H9 (cell line): ENCODE results near the gene ENOX1. TPM values are rescaled to one million over a fixed set of nuclear protein-coding genes. Genes with fewer than 3 reads are reported as not detected.
A peak's percentile ranks its signal among the peaks of the same experiment; 100 is the strongest.

Experiments used
- DNase-seq: peaks from one replicate; pipeline ENCODE4 v3.0.0-alpha.2; 2017
- H2AFZ ChIP-seq: one replicate; pipeline ENCODE4 v1.6.1; 2013; ENCODE audit warnings: mild to moderate bottlenecking, low read length, control low read depth, moderate library complexity
- H2AK5ac ChIP-seq: 2 replicates; pipeline ENCODE4 v1.6.1; 2013; ENCODE audit warnings: low read length, control low read depth, mixed read lengths; ENCODE audit not compliant: insufficient read length
- H2BK120ac ChIP-seq: one replicate; pipeline ENCODE4 v1.6.1; 2013; ENCODE audit warnings: low read depth, mild to moderate bottlenecking, low read length, control low read depth, inconsistent platforms; ENCODE audit not compliant: poor library complexity, severe bottlenecking
- H2BK12ac ChIP-seq: 2 replicates; pipeline ENCODE4 v1.6.1; 2013; ENCODE audit warnings: low read length, control low read depth, mixed read lengths, low read depth; ENCODE audit not compliant: insufficient read length
- H2BK15ac ChIP-seq: 2 replicates; pipeline ENCODE4 v1.6.1; 2013; ENCODE audit warnings: low read depth, low read length, control low read depth
- H2BK20ac ChIP-seq: one replicate; pipeline ENCODE4 v1.6.1; 2013; ENCODE audit warnings: low read depth, mild to moderate bottlenecking, low read length, control low read depth, inconsistent platforms; ENCODE audit not compliant: poor library complexity, severe bottlenecking
- H2BK5ac ChIP-seq: 2 replicates; pipeline ENCODE4 v1.6.1; 2013; ENCODE audit warnings: low read length, control low read depth, mixed read lengths; ENCODE audit not compliant: insufficient read length
- H3K14ac ChIP-seq: 2 replicates; pipeline ENCODE4 v1.6.1; 2013; ENCODE audit warnings: low read length, control low read depth; ENCODE audit not compliant: insufficient read depth
- H3K18ac ChIP-seq: 2 replicates; pipeline ENCODE4 v1.6.1; 2013; ENCODE audit warnings: low read depth, mild to moderate bottlenecking, mixed read lengths, low read length, control low read depth; ENCODE audit not compliant: insufficient read length
- H3K23ac ChIP-seq: 2 replicates; pipeline ENCODE4 v1.6.1; 2013; ENCODE audit warnings: low read length, control low read depth, mixed read lengths, low read depth; ENCODE audit not compliant: insufficient read length
- H3K23me2 ChIP-seq: 2 replicates; pipeline ENCODE4 v1.6.1; 2013; ENCODE audit warnings: low read depth, mild to moderate bottlenecking, mixed read lengths, low read length, control low read depth; ENCODE audit not compliant: insufficient read length, poor library complexity, severe bottlenecking
- H3K27ac ChIP-seq: 2 replicates; pipeline ENCODE4 v1.5.1; 2013; ENCODE audit warnings: low read length, control low read depth, mixed read lengths, low read depth; ENCODE audit not compliant: insufficient read length
- H3K27me3 ChIP-seq: 2 replicates; pipeline ENCODE4 v1.6.1; 2013; ENCODE audit warnings: low read length, control low read depth, inconsistent platforms; ENCODE audit not compliant: insufficient read depth
- H3K4ac ChIP-seq: 2 replicates; pipeline ENCODE4 v1.6.1; 2013; ENCODE audit warnings: low read depth, mild to moderate bottlenecking, control low read depth, inconsistent platforms, low read length, moderate library complexity
- H3K4me1 ChIP-seq: 2 replicates; pipeline ENCODE4 v1.6.1; 2013; ENCODE audit warnings: low read length, control low read depth, inconsistent platforms; ENCODE audit not compliant: insufficient read depth
- H3K4me2 ChIP-seq: 2 replicates; pipeline ENCODE4 v1.6.1; 2013; ENCODE audit warnings: low read length, control low read depth, mixed read lengths; ENCODE audit not compliant: insufficient read length, insufficient read depth
- H3K56ac ChIP-seq: 2 replicates; pipeline ENCODE4 v1.6.1; 2013; ENCODE audit warnings: low read depth, mild to moderate bottlenecking, mixed read lengths, low read length, control low read depth; ENCODE audit not compliant: insufficient read length
- H3K79me1 ChIP-seq: 2 replicates; pipeline ENCODE4 v1.6.1; 2013; ENCODE audit warnings: low read depth, mild to moderate bottlenecking, moderate library complexity, low read length, control low read depth, inconsistent platforms; ENCODE audit not compliant: insufficient read depth, poor library complexity, severe bottlenecking
- H3K79me2 ChIP-seq: 2 replicates; pipeline ENCODE4 v1.6.1; 2013; ENCODE audit warnings: low read length, control low read depth, inconsistent platforms; ENCODE audit not compliant: insufficient read depth
- H3K9ac ChIP-seq: 2 replicates; pipeline ENCODE4 v1.6.1; 2013; ENCODE audit warnings: low read length, control low read depth, mixed read lengths; ENCODE audit not compliant: insufficient read length; ENCODE audit errors: extremely low read depth
- H3K9me3 ChIP-seq: one replicate; pipeline ENCODE4 v1.6.1; 2013; ENCODE audit warnings: low read depth, low read length, inconsistent platforms; ENCODE audit not compliant: control insufficient read depth
- H3T11ph ChIP-seq: one replicate; pipeline ENCODE4 v1.6.1; 2013; ENCODE audit warnings: mild to moderate bottlenecking, low read length, control low read depth, inconsistent platforms
- H4K20me1 ChIP-seq: one replicate; pipeline ENCODE4 v1.6.1; 2013; ENCODE audit not compliant: control insufficient read depth, insufficient read length, insufficient read depth
- H4K5ac ChIP-seq: 2 replicates; pipeline ENCODE4 v1.6.1; 2013; ENCODE audit warnings: low read depth, mild to moderate bottlenecking, mixed read lengths, low read length, control low read depth; ENCODE audit not compliant: insufficient read length
- H4K8ac ChIP-seq: replicated peaks from 2 replicates; pipeline ENCODE4 v1.6.1; 2013; ENCODE audit warnings: low read length, control low read depth, mixed read lengths, low read depth; ENCODE audit not compliant: insufficient read length
- H4K91ac ChIP-seq: 2 replicates; pipeline ENCODE4 v1.6.1; 2013; ENCODE audit warnings: low read depth, mild to moderate bottlenecking, moderate library complexity, mixed read lengths, low read length, control low read depth; ENCODE audit not compliant: insufficient read length
- H3K27ac Mint-ChIP-seq, 3 experiments: 2 replicates in 2 of 3; 3 replicates in 1 of 3; pipeline ENCODE4 v1.8.0; 2020 to 2021; ENCODE audit warnings: mixed read lengths in 3 of 3, mild to moderate bottlenecking in 1 of 3, moderate library complexity in 1 of 3
- H3K27me3 Mint-ChIP-seq: 2 replicates; pipeline ENCODE4 v1.8.0; 2021; ENCODE audit warnings: low read depth, mild to moderate bottlenecking, moderate library complexity, mixed read lengths
- H3K36me3 Mint-ChIP-seq, 3 experiments: 2 replicates in 2 of 3; 3 replicates in 1 of 3; pipeline ENCODE4 v1.8.0; 2020 to 2021; ENCODE audit warnings: low read depth in 3 of 3, mixed read lengths in 3 of 3; ENCODE audit not compliant: insufficient read depth in 1 of 3
- H3K4me1 Mint-ChIP-seq, 2 experiments: 2 replicates each; pipeline ENCODE4 v1.8.0; 2020; ENCODE audit warnings: mixed read lengths in 2 of 2
- H3K4me3 Mint-ChIP-seq, 2 experiments: 2 replicates in 1 of 2; 3 replicates in 1 of 2; pipeline ENCODE4 v1.8.0; 2020 to 2021; ENCODE audit warnings: mild to moderate bottlenecking in 2 of 2, mixed read lengths in 2 of 2, moderate library complexity in 1 of 2
- H3K9me3 Mint-ChIP-seq, 2 experiments: 2 replicates in 1 of 2; 3 replicates in 1 of 2; pipeline ENCODE4 v1.8.0; 2020; ENCODE audit warnings: mild to moderate bottlenecking in 2 of 2, mixed read lengths in 2 of 2, moderate library complexity in 1 of 2
- CTCF ChIP-seq: fragments of 200-600 bp; sonication (generic); conservative IDR thresholded peaks from 3 replicates; pipeline ENCODE4 v1.8.0; 2021; ENCODE audit warnings: antibody characterized with exemption, mild to moderate bottlenecking
- WGBS: extraction: QIAGEN DNeasy Blood & Tissue Kit; methylation state at CpG from one replicate; pipeline ENCODE4 v1.1.7; 2013; ENCODE audit warnings: missing lambda C conversion rate, low lambda C conversion rate, mixed read lengths; ENCODE audit not compliant: insufficient read length; ENCODE audit errors: extremely low coverage; 5-methylcytosine and 5-hydroxymethylcytosine counted together
- total RNA-seq: library from RNA; stranded (reverse); gene quantifications from 2 replicates; pipeline ENCODE4 v1.2.1, GENCODE V29; 2021

Gene ENOX1
- total RNA-seq, 1 experiment from 2014 or later = 0.24 TPM

GRCh38 chr13:43694146-43694664, 92.6 kb downstream of the ENOX1 start:
- H3K9me3 ChIP-seq = no peaks in the 10 kb centered on the region
- no peak overlapping the region for H3K56ac ChIP-seq
- no peak overlapping the region for H2AFZ ChIP-seq
- Mint-ChIP-seq H3K4me3 (no peak overlapping the region), H3K27me3 (peaks cover 2% of the 10 kb centered on the region; the same call in 1 of the 2 replicates), H3K27ac (peak overlapping the region in 1 of 3 experiments; percentile 74; a peak in 2 of 7 replicates), H3K9me3 (no peaks in the 10 kb centered on the region; a peak in 1 of 5 replicates), H3K4me1 (peaks cover 18 to 20% of the 10 kb centered on the region in 2 experiments), H3K36me3 (no peaks in the 10 kb centered on the region)
- H2BK15ac ChIP-seq = no peak overlapping the region
- H3T11ph ChIP-seq = no peak overlapping the region
- H3K14ac ChIP-seq = no peak overlapping the region
- H4K20me1 ChIP-seq = no peaks in the 10 kb centered on the region
- no CpG with 5 or more reads among the region's 1 CpG for WGBS
- H4K91ac ChIP-seq = no peak overlapping the region
- H3K79me1 ChIP-seq = no peaks in the 10 kb centered on the region
- no peak overlapping the region for H2BK5ac ChIP-seq
- no peak overlapping the region for H2AK5ac ChIP-seq
- no peaks in the 10 kb centered on the region; the same call in 1 of the 2 replicates for H3K4me1 ChIP-seq
- H4K5ac ChIP-seq = no peak overlapping the region
- H4K8ac ChIP-seq = no peak overlapping the region
- no peak overlapping the region for H3K4ac ChIP-seq
- H3K18ac ChIP-seq = no peak overlapping the region
- H2BK120ac ChIP-seq = no peak overlapping the region
- H2BK12ac ChIP-seq = no peak overlapping the region
- no peak overlapping the region for H2BK20ac ChIP-seq
- no peak for DNase-seq
- no peaks in the 10 kb centered on the region for H3K27me3 ChIP-seq
- no peak overlapping the region for H3K23ac ChIP-seq
- H3K23me2 ChIP-seq = no peaks in the 10 kb centered on the region
- no peak overlapping the region for H3K9ac ChIP-seq
- no peaks in the 10 kb centered on the region for H3K79me2 ChIP-seq
- H3K4me2 ChIP-seq = no peak overlapping the region
- no peak for TF ChIP-seq CTCF
- H3K27ac ChIP-seq = no peak overlapping the region
